ENCODE measurements around the gene HS3ST3B1.

DNA sequence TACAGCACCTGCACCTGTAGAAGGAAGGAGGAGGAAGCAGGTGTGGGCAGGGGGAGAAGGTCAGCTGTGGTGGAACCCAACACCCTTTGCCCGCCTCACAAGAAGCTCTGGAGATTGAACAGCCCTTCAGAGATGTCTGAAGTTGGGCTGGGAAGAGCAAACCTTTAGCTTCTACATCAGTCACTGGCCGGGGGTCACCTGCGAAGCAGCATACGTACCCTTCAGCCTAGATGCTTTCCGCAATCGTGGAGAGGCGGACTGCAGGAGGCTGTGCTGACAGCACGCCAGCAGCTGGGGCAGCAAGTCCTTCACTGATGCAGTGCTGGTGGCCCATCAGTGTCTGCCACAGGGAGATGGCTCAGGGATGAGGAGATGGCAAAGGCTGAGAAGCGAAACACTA, 5.2 kb upstream of the HS3ST3B1 start:
- TF ChIP-seq, protein P1, sequence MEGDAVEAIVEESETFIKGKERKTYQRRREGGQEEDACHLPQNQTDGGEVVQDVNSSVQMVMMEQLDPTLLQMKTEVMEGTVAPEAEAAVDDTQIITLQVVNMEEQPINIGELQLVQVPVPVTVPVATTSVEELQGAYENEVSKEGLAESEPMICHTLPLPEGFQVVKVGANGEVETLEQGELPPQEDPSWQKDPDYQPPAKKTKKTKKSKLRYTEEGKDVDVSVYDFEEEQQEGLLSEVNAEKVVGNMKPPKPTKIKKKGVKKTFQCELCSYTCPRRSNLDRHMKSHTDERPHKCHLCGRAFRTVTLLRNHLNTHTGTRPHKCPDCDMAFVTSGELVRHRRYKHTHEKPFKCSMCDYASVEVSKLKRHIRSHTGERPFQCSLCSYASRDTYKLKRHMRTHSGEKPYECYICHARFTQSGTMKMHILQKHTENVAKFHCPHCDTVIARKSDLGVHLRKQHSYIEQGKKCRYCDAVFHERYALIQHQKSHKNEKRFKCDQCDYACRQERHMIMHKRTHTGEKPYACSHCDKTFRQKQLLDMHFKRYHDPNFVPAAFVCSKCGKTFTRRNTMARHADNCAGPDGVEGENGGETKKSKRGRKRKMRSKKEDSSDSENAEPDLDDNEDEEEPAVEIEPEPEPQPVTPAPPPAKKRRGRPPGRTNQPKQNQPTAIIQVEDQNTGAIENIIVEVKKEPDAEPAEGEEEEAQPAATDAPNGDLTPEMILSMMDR (IDR thresholded peaks at IDR 0.05), result no peak
- TF ChIP-seq EP300 (IDR thresholded peaks at IDR 0.05), result no peak
- TF ChIP-seq POLR2A (IDR thresholded peaks at IDR 0.05), result no peak
- no peak for TF ChIP-seq POLR2AphosphoS5 (IDR thresholded peaks at IDR 0.05)
